ENCODE data around the gene CCDC201. TPM values are rescaled to one million over a fixed set of nuclear protein-coding genes. Genes with fewer than 3 reads are reported as not detected.

The CCDC201 gene
- total RNA-seq, 8 experiments from 2014 or later: 0.09 to 0.28 (median 0.16) TPM; not detected in 4

- 60 to 96% (median 85%) methylated on average over 1 to 7 of the region's 9 CpGs; no CpG with 5 or more reads in 4 of the 10 experiments for WGBS, 10 experiments
- Histone ChIP-seq H3K27ac (no peak overlapping the region), H3K4me3 (no peak overlapping the region), H3K4me1 (replicated peaks in 1 of 2) (no peaks in the 10 kb centered on the region)
- in situ Hi-C loops (cut with MboI; ENCODE audit: low pct_unique_long_range_greater_than_20kb in 2 of 9, low sequenced_read_pairs in 9 of 9, unreplicated experiment in 9 of 9): loop anchor here (25.0 kb wide), 4 partner anchors 451 to 1276 kb away; no protein-coding TSS in a partner anchor
- no peak for ATAC-seq (replicated peaks in 6 of 8)
Observed at GRCh38 chr7:45911311-45911710, 38.4 kb upstream of the CCDC201 start.

- Histone ChIP-seq H3K27ac (no peak overlapping the region), H3K4me1 (replicated peaks in 1 of 2) (no peaks in the 10 kb centered on the region), H3K4me3 (no peak overlapping the region)
- WGBS, 10 experiments: 20 to 100% (median 90%) methylated on average over 1 to 3 of the region's 3 CpGs; no CpG with 5 or more reads in 1 of the 10 experiments
- no peak for ATAC-seq (replicated peaks in 6 of 8)
- in situ Hi-C loops (cut with MboI; ENCODE audit: low pct_unique_long_range_greater_than_20kb in 2 of 9, low sequenced_read_pairs in 9 of 9, unreplicated experiment in 9 of 9): loop anchor here (25.0 kb wide), 4 partner anchors 451 to 1276 kb away; no protein-coding TSS in a partner anchor
Observed at GRCh38 chr7:45910855-45911254, 38.0 kb upstream of the CCDC201 start.

- no peak for ATAC-seq (replicated peaks in 6 of 8)
- Histone ChIP-seq H3K4me1 (replicated peaks in 1 of 2) (no peaks in the 10 kb centered on the region), H3K4me3 (no peak overlapping the region), H3K27ac (no peak overlapping the region)
- in situ Hi-C loops (cut with MboI; ENCODE audit: low pct_unique_long_range_greater_than_20kb in 2 of 9, low sequenced_read_pairs in 9 of 9, unreplicated experiment in 9 of 9): loop anchor here (25.0 kb wide), 4 partner anchors 453 to 1278 kb away; no protein-coding TSS in a partner anchor
Observed at GRCh38 chr7:45909561-45909960, 36.7 kb upstream of the CCDC201 start.

GRCh38 chr7:45902820-45903219, 29.9 kb upstream of the CCDC201 start:
- no peaks in the 10 kb centered on the region for H3K4me1 ChIP-seq (replicated peaks in 1 of 2)
- no peak overlapping the region for H3K4me3 ChIP-seq
- no peak overlapping the region for H3K27ac ChIP-seq
- in situ Hi-C loops (cut with MboI; ENCODE audit: low pct_unique_long_range_greater_than_20kb in 2 of 9, low sequenced_read_pairs in 9 of 9, unreplicated experiment in 9 of 9): loop anchor here (25.0 kb wide), 4 partner anchors 459 to 1284 kb away; no protein-coding TSS in a partner anchor
- no peak for ATAC-seq (replicated peaks in 6 of 8)
- WGBS, 10 experiments: 100% methylated on average over 1 of the region's 1 CpG; no CpG with 5 or more reads in 7 of the 10 experiments

GRCh38 chr7:45901566-45901965, 28.7 kb upstream of the CCDC201 start:
- no peak for ATAC-seq (replicated peaks in 6 of 8)
- Histone ChIP-seq H3K4me3 (no peak overlapping the region), H3K4me1 (replicated peaks in 1 of 2) (no peaks in the 10 kb centered on the region), H3K27ac (no peak overlapping the region)
- in situ Hi-C loops (cut with MboI; ENCODE audit: low pct_unique_long_range_greater_than_20kb in 2 of 9, low sequenced_read_pairs in 9 of 9, unreplicated experiment in 9 of 9): loop anchor here (25.0 kb wide), 4 partner anchors 461 to 1286 kb away; no protein-coding TSS in a partner anchor
- 44 to 100% (median 67%) methylated on average over 1 of the region's 1 CpG; no CpG with 5 or more reads in 3 of the 10 experiments for WGBS, 10 experiments

- Histone ChIP-seq H3K4me3 (no peak overlapping the region), H3K4me1 (replicated peaks in 1 of 2) (no peaks in the 10 kb centered on the region), H3K27ac (no peak overlapping the region)
- in situ Hi-C loops (cut with MboI; ENCODE audit: low pct_unique_long_range_greater_than_20kb in 2 of 9, low sequenced_read_pairs in 9 of 9, unreplicated experiment in 9 of 9): no loop called here
- ATAC-seq (replicated peaks in 6 of 8): no peak
- 13 to 94% (median 64%) methylated on average over 1 to 2 of the region's 2 CpGs; no CpG with 5 or more reads in 1 of the 10 experiments for WGBS, 10 experiments
Observed at GRCh38 chr7:45898222-45898621, 25.3 kb upstream of the CCDC201 start.

GRCh38 chr7:45897042-45897690, 24.3 kb upstream of the CCDC201 start:
- Histone ChIP-seq H3K4me3 (no peak overlapping the region), H3K27ac (no peak overlapping the region), H3K4me1 (replicated peaks in 1 of 2) (no peaks in the 10 kb centered on the region)
- WGBS, 10 experiments: 50 to 100% (median 91%) methylated on average over 1 of the region's 1 CpG; no CpG with 5 or more reads in 2 of the 10 experiments
- in situ Hi-C loops (cut with MboI; ENCODE audit: low pct_unique_long_range_greater_than_20kb in 2 of 9, low sequenced_read_pairs in 9 of 9, unreplicated experiment in 9 of 9): no loop called here
- ATAC-seq (replicated peaks in 6 of 8): peak in 2 of 8 experiments; percentile 17 to 40

GRCh38 chr7:45894665-45895062, 21.8 kb upstream of the CCDC201 start:
- Histone ChIP-seq H3K4me3 (no peak overlapping the region), H3K4me1 (replicated peaks in 1 of 2) (no peaks in the 10 kb centered on the region), H3K27ac (no peak overlapping the region)
- ATAC-seq (replicated peaks in 6 of 8): no peak
- in situ Hi-C loops (cut with MboI; ENCODE audit: low pct_unique_long_range_greater_than_20kb in 2 of 9, low sequenced_read_pairs in 9 of 9, unreplicated experiment in 9 of 9): no loop called here

GRCh38 chr7:45893996-45894664, 21.2 kb upstream of the CCDC201 start:
- no peak overlapping the region for H3K4me3 ChIP-seq
- ATAC-seq (replicated peaks in 6 of 8): no peak
- no peak overlapping the region for H3K27ac ChIP-seq
- WGBS, 10 experiments: 40 to 100% (median 49%) methylated on average over 1 to 3 of the region's 4 CpGs; no CpG with 5 or more reads in 3 of the 10 experiments
- in situ Hi-C loops (cut with MboI; ENCODE audit: low pct_unique_long_range_greater_than_20kb in 2 of 9, low sequenced_read_pairs in 9 of 9, unreplicated experiment in 9 of 9): no loop called here
- H3K4me1 ChIP-seq (replicated peaks in 1 of 2): no peaks in the 10 kb centered on the region

- Histone ChIP-seq H3K4me3 (no peak overlapping the region), H3K4me1 (replicated peaks in 1 of 2) (no peaks in the 10 kb centered on the region), H3K27ac (no peak overlapping the region)
- in situ Hi-C loops (cut with MboI; ENCODE audit: low pct_unique_long_range_greater_than_20kb in 2 of 9, low sequenced_read_pairs in 9 of 9, unreplicated experiment in 9 of 9): no loop called here
- 43 to 92% (median 83%) methylated on average over 2 to 5 of the region's 5 CpGs; no CpG with 5 or more reads in 2 of the 10 experiments for WGBS, 10 experiments
- ATAC-seq (replicated peaks in 6 of 8): no peak
Observed at GRCh38 chr7:45893374-45893995, 20.6 kb upstream of the CCDC201 start.

GRCh38 chr7:45892407-45893035, 19.6 kb upstream of the CCDC201 start:
- no peak for ATAC-seq (replicated peaks in 6 of 8)

GRCh38 chr7:45891462-45892402, 18.9 kb upstream of the CCDC201 start:
- in situ Hi-C loops (cut with MboI; ENCODE audit: low pct_unique_long_range_greater_than_20kb in 2 of 9, low sequenced_read_pairs in 9 of 9, unreplicated experiment in 9 of 9): no loop called here
- 27 to 72% (median 67%) methylated on average over 3 to 8 of the region's 10 CpGs; no CpG with 5 or more reads in 2 of the 10 experiments for WGBS, 10 experiments
- ATAC-seq (replicated peaks in 6 of 8): no peak
- H3K27ac ChIP-seq: no peak overlapping the region
- no peak overlapping the region for H3K4me3 ChIP-seq
- peaks cover 0 to 3% of the 10 kb centered on the region in 2 donors for H3K4me1 ChIP-seq (replicated peaks in 1 of 2)

More at GRCh38 chr7:45892407-45893035, 19.6 kb upstream of the CCDC201 start:
- in situ Hi-C loops (cut with MboI; ENCODE audit: low pct_unique_long_range_greater_than_20kb in 2 of 9, low sequenced_read_pairs in 9 of 9, unreplicated experiment in 9 of 9): no loop called here
- 17 to 84% (median 53%) methylated on average over 1 to 6 of the region's 6 CpGs; no CpG with 5 or more reads in 2 of the 10 experiments for WGBS, 10 experiments
- Histone ChIP-seq H3K4me1 (replicated peaks in 1 of 2) (peaks cover 0 to 3% of the 10 kb centered on the region in 2 donors), H3K27ac (no peak overlapping the region), H3K4me3 (no peak overlapping the region)
